ENCODE data around the gene TOR4A.

TOR4A gene

GRCh38 chr9:137243626-137244485 is 33.7 kb upstream of the TOR4A start:
- DNase-seq: peak; percentile 12
- H3K27me3 Mint-ChIP-seq: peaks cover 3% of the 10 kb centered on the region
- H3K4me3 Mint-ChIP-seq: peak overlapping the region; percentile 83
- H3K36me3 Mint-ChIP-seq (ENCODE audit: low read depth): peaks cover 25% of the 10 kb centered on the region
- H3K27ac Mint-ChIP-seq: no peak overlapping the region
- ATAC-seq: no peak
- H3K9me3 Mint-ChIP-seq: no peaks in the 10 kb centered on the region
- H3K4me1 Mint-ChIP-seq: peaks cover 26% of the 10 kb centered on the region

- Mint-ChIP-seq H3K36me3 (ENCODE audit: low read depth) (peaks cover 25% of the 10 kb centered on the region), H3K27me3 (peaks cover 3% of the 10 kb centered on the region), H3K27ac (no peak overlapping the region), H3K9me3 (no peaks in the 10 kb centered on the region), H3K4me3 (peak overlapping the region; percentile 24), H3K4me1 (peaks cover 19% of the 10 kb centered on the region)
- no peak for ATAC-seq
- no peak for DNase-seq
Observed at GRCh38 chr9:137244486-137245449, 32.8 kb upstream of the TOR4A start.

GRCh38 chr9:137245450-137246421 is 31.8 kb upstream of the TOR4A start:
- no peak for ATAC-seq
- peaks cover 18% of the 10 kb centered on the region for H3K4me1 Mint-ChIP-seq
- no peak overlapping the region for H3K27ac Mint-ChIP-seq
- peaks cover 3% of the 10 kb centered on the region for H3K27me3 Mint-ChIP-seq
- no peaks in the 10 kb centered on the region for H3K9me3 Mint-ChIP-seq
- DNase-seq: no peak
- H3K4me3 Mint-ChIP-seq: no peak overlapping the region
- peaks cover 25% of the 10 kb centered on the region for H3K36me3 Mint-ChIP-seq (ENCODE audit: low read depth)

GRCh38 chr9:137247135-137247915 is 30.2 kb upstream of the TOR4A start:
- peaks cover 10% of the 10 kb centered on the region for H3K4me1 Mint-ChIP-seq
- H3K27ac Mint-ChIP-seq: no peak overlapping the region
- no peak for ATAC-seq
- DNase-seq: no peak
- H3K4me3 Mint-ChIP-seq: no peak overlapping the region
- peaks cover 15% of the 10 kb centered on the region for H3K36me3 Mint-ChIP-seq (ENCODE audit: low read depth)
- no peaks in the 10 kb centered on the region for H3K27me3 Mint-ChIP-seq
- H3K9me3 Mint-ChIP-seq: no peaks in the 10 kb centered on the region

- Mint-ChIP-seq H3K27me3 (no peaks in the 10 kb centered on the region), H3K4me3 (no peak overlapping the region), H3K27ac (no peak overlapping the region), H3K9me3 (no peaks in the 10 kb centered on the region), H3K36me3 (ENCODE audit: low read depth) (peaks cover 10% of the 10 kb centered on the region), H3K4me1 (peaks cover 4% of the 10 kb centered on the region)
- ATAC-seq (no peak), DNase-seq (no peak)
Observed at GRCh38 chr9:137247916-137248175, 29.7 kb upstream of the TOR4A start.

GRCh38 chr9:137250329-137251193 is 27.0 kb upstream of the TOR4A start:
- no peak overlapping the region for H3K27ac Mint-ChIP-seq
- H3K9me3 Mint-ChIP-seq: no peaks in the 10 kb centered on the region
- peaks cover 4% of the 10 kb centered on the region for H3K4me1 Mint-ChIP-seq
- H3K4me3 Mint-ChIP-seq: no peak overlapping the region
- H3K27me3 Mint-ChIP-seq: peaks cover 2% of the 10 kb centered on the region
- ATAC-seq (no peak), DNase-seq (no peak)
- no peaks in the 10 kb centered on the region for H3K36me3 Mint-ChIP-seq (ENCODE audit: low read depth)

- H3K9me3 Mint-ChIP-seq: no peaks in the 10 kb centered on the region
- H3K27me3 Mint-ChIP-seq: peaks cover 2% of the 10 kb centered on the region
- no peak within 1 kb of the TSS for H3K27ac Mint-ChIP-seq
- peaks cover 6% of the 10 kb centered on the region for H3K4me1 Mint-ChIP-seq
- DNase-seq (no peak), ATAC-seq (no peak)
- H3K36me3 Mint-ChIP-seq (ENCODE audit: low read depth): no peaks in the 10 kb centered on the region
- H3K4me3 Mint-ChIP-seq: no peak within 1 kb of the TSS
Observed at GRCh38 chr9:137251194-137251461, 26.4 kb upstream of the TOR4A start, which contains the start of gene STPG3. STPG3 (plus strand) TSS chr9:137251286; CDS start chr9:137251287, 1 bp downstream.

GRCh38 chr9:137251490-137252268 is 25.8 kb upstream of the TOR4A start:
- Mint-ChIP-seq H3K9me3 (no peaks in the 10 kb centered on the region), H3K27ac (no peak overlapping the region), H3K4me1 (peaks cover 11% of the 10 kb centered on the region), H3K4me3 (no peak overlapping the region), H3K27me3 (peaks cover 2% of the 10 kb centered on the region), H3K36me3 (ENCODE audit: low read depth) (peaks cover 3% of the 10 kb centered on the region)
- DNase-seq (no peak), ATAC-seq (no peak)

- no peak for DNase-seq
- H3K27me3 Mint-ChIP-seq: peaks cover 2% of the 10 kb centered on the region
- no peak overlapping the region for H3K4me3 Mint-ChIP-seq
- H3K4me1 Mint-ChIP-seq: peaks cover 13% of the 10 kb centered on the region
- H3K27ac Mint-ChIP-seq: no peak overlapping the region
- no peaks in the 10 kb centered on the region for H3K9me3 Mint-ChIP-seq
- no peak for ATAC-seq
- H3K36me3 Mint-ChIP-seq (ENCODE audit: low read depth): peaks cover 7% of the 10 kb centered on the region
Observed at GRCh38 chr9:137252555-137253506, 24.7 kb upstream of the TOR4A start.

- Mint-ChIP-seq H3K9me3 (no peaks in the 10 kb centered on the region), H3K4me3 (peak overlapping the region; percentile 83), H3K36me3 (ENCODE audit: low read depth) (peaks cover 9% of the 10 kb centered on the region), H3K27me3 (peaks cover 2% of the 10 kb centered on the region), H3K4me1 (peaks cover 13% of the 10 kb centered on the region), H3K27ac (peak overlapping the region; percentile 81)
- ATAC-seq (no peak), DNase-seq (no peak)
Observed at GRCh38 chr9:137253717-137254623, 23.6 kb upstream of the TOR4A start.

Measured in activated naive CD8-positive, alpha-beta T cell treated with anti-CD3 and anti-CD28 coated beads, Interleukin-2, amount 50 U/mL, for 24 hours (primary cell).